NCI-H82 treated with DMSO at 0.1 percent for 48 hours (cell line): ENCODE results near the gene SIX3.

ENCODE experiments used
- DNase-seq: peaks from one replicate; lab custom pipeline; 2025; ENCODE audit not compliant: unreplicated experiment; lab: John Stamatoyannopoulos, UW

Gene SIX3

GRCh38 chr2:44980751-44981713 lies 39.5 kb downstream of the SIX3 start:
- DNase-seq = no peak

GRCh38 chr2:44981714-44982108 lies 40.2 kb downstream of the SIX3 start:
- DNase-seq = peak; percentile 74

DNA sequence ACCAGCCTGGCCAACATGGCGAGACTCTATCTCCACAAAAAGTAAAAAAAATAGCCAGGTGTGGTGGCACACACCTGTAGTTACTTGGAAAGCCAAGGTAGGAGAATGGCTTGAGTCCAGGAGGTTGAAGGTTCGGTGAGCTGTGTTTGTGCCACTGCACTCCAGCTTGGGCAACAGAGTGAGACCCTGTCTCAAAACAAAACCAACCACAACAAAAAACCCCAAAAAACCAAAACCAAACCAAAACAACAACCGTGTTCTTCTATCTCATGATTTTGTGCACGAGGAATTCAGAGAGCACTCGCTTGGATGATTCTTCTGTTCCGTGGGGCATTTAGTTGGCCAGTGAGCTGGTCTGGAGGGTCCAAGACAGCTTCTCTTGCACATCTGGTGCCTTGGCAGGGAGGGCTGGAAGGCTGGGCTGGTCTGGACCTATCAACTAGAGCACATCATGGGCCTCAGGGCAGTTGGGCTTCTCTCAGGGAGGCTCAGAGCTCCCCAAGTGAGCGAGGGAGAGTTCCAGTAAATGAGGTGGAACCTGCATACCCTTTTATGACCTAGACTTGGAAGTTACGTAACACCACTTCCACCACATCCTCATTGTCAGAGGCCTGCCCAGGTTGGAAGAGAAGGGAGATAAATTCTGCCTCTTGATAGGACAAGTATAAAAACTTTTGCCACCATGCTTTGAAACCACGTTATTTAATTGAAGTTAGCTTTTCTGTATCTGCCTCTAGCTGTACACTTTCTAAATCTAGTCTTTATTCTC lies 42.5 kb downstream of the SIX3 start:
- DNase-seq = no peak

GRCh38 chr2:44989176-44989575 lies 47.7 kb downstream of the SIX3 start:
- no peak for DNase-seq

GRCh38 chr2:44994377-44994776 lies 52.9 kb downstream of the SIX3 start:
- DNase-seq = no peak
